NCI-H187 (cell line): ENCODE data around the gene INA.
A peak's percentile ranks its signal among the peaks of the same experiment; 100 is the strongest.

Experiments
- DNase-seq, 2 experiments: peaks; one replicate each; lab custom pipeline; 2025; lab: John Stamatoyannopoulos, UW

Gene INA

GRCh38 chr10:103273041-103273441 lies 3.9 kb upstream of the INA start:
- no peak for DNase-seq

- no peak for DNase-seq
Observed at GRCh38 chr10:103276251-103276895, 565 bp upstream of the INA start.

- DNase-seq, result no peak
Observed at GRCh38 chr10:103277713-103278536, 987 bp downstream of the INA start.

GRCh38 chr10:103278537-103278823 lies 1.5 kb downstream of the INA start:
- DNase-seq, result no peak

GRCh38 chr10:103278862-103279298 lies 1.9 kb downstream of the INA start:
- no peak for DNase-seq

GRCh38 chr10:103280031-103280430 lies 3.1 kb downstream of the INA start:
- DNase-seq, result no peak

- DNase-seq, result no peak
Observed at GRCh38 chr10:103280506-103280905, 3.6 kb downstream of the INA start.

- peak; percentile 26 to 70 for DNase-seq
Observed at GRCh38 chr10:103281753-103282152, 4.8 kb downstream of the INA start.

GRCh38 chr10:103282961-103283360 lies 6.0 kb downstream of the INA start:
- no peak for DNase-seq

GRCh38 chr10:103284170-103284569 lies 7.2 kb downstream of the INA start:
- DNase-seq, result no peak

- DNase-seq, result no peak
Observed at GRCh38 chr10:103287992-103288391, 11.1 kb downstream of the INA start.

GRCh38 chr10:103291588-103291987 lies 14.7 kb downstream of the INA start:
- DNase-seq, result no peak

GRCh38 chr10:103295374-103296015 lies 18.6 kb downstream of the INA start:
- DNase-seq, result no peak

- no peak for DNase-seq
Observed at GRCh38 chr10:103307594-103307993, 30.7 kb downstream of the INA start.

GRCh38 chr10:103310197-103310596 lies 33.3 kb downstream of the INA start:
- DNase-seq, result no peak

- DNase-seq, result no peak
Observed at GRCh38 chr10:103316087-103316486, 39.1 kb downstream of the INA start.

- DNase-seq, result no peak
Observed at GRCh38 chr10:103327906-103328305, 51.0 kb downstream of the INA start.

- no peak for DNase-seq
Observed at GRCh38 chr10:103333934-103334520, 57.1 kb downstream of the INA start.

GRCh38 chr10:103334567-103334966 lies 57.6 kb downstream of the INA start:
- no peak for DNase-seq

GRCh38 chr10:103336370-103336769 lies 59.4 kb downstream of the INA start:
- no peak for DNase-seq
